Measurements from ENCODE around the gene PSME1.

PSME1 gene

GRCh38 chr14:24162093-24162492, 26.1 kb downstream of the PSME1 start:
- H3K4me3 ChIP-seq (ENCODE audit: low read length) = peak overlapping the region; percentile 57
- DNase-seq (ENCODE audit: low read depth) = no peak
- TF ChIP-seq CTCF (IDR thresholded peaks at IDR 0.05; ENCODE audit: insufficient read depth, low read depth, low read length, missing control alignments) = no peak

GRCh38 chr14:24164518-24164991, 28.6 kb downstream of the PSME1 start:
- DNase-seq (ENCODE audit: low read depth) = no peak
- no peak overlapping the region for H3K4me3 ChIP-seq (ENCODE audit: low read length)
- TF ChIP-seq CTCF (IDR thresholded peaks at IDR 0.05; ENCODE audit: insufficient read depth, low read depth, low read length, missing control alignments) = no peak

- no peak for DNase-seq (ENCODE audit: low read depth)
- TF ChIP-seq CTCF (IDR thresholded peaks at IDR 0.05; ENCODE audit: insufficient read depth, low read depth, low read length, missing control alignments) = no peak
Observed at GRCh38 chr14:24165785-24166184, 29.8 kb downstream of the PSME1 start.

GRCh38 chr14:24167469-24168114, 31.6 kb downstream of the PSME1 start:
- H3K4me3 ChIP-seq (ENCODE audit: low read length) = no peak overlapping the region
- no peak for DNase-seq (ENCODE audit: low read depth)
- no peak for TF ChIP-seq CTCF (IDR thresholded peaks at IDR 0.05; ENCODE audit: insufficient read depth, low read depth, low read length, missing control alignments)

More at GRCh38 chr14:24165785-24166184, 29.8 kb downstream of the PSME1 start:
- H3K4me3 ChIP-seq (ENCODE audit: low read length) = no peak overlapping the region

GRCh38 chr14:24171422-24172260, 35.6 kb downstream of the PSME1 start, which contains the start of gene REC8:
TSS of gene REC8 (plus strand) at chr14:24172080. CDS start at chr14:24172553, 473 bp downstream.
- peak; percentile 66 for DNase-seq (ENCODE audit: low read depth)
- no peak for TF ChIP-seq CTCF (IDR thresholded peaks at IDR 0.05; ENCODE audit: insufficient read depth, low read depth, low read length, missing control alignments)
- no peak within 1 kb of the TSS for H3K4me3 ChIP-seq (ENCODE audit: low read length)

- H3K4me3 ChIP-seq (ENCODE audit: low read length) = no peak overlapping the region
- no peak for DNase-seq (ENCODE audit: low read depth)
- TF ChIP-seq CTCF (IDR thresholded peaks at IDR 0.05; ENCODE audit: insufficient read depth, low read depth, low read length, missing control alignments) = no peak
Observed at GRCh38 chr14:24172261-24172860, 36.4 kb downstream of the PSME1 start.
